DMS114 treated with DMSO at 0.1 percent for 48 hours (cell line): ENCODE data around the gene DNMT3A.
A peak's percentile ranks its signal among the peaks of the same experiment; 100 is the strongest.

Experiments
- DNase-seq: peaks from one replicate; lab custom pipeline; 2025; ENCODE audit not compliant: unreplicated experiment; lab: John Stamatoyannopoulos, UW

The DNMT3A gene

DNA sequence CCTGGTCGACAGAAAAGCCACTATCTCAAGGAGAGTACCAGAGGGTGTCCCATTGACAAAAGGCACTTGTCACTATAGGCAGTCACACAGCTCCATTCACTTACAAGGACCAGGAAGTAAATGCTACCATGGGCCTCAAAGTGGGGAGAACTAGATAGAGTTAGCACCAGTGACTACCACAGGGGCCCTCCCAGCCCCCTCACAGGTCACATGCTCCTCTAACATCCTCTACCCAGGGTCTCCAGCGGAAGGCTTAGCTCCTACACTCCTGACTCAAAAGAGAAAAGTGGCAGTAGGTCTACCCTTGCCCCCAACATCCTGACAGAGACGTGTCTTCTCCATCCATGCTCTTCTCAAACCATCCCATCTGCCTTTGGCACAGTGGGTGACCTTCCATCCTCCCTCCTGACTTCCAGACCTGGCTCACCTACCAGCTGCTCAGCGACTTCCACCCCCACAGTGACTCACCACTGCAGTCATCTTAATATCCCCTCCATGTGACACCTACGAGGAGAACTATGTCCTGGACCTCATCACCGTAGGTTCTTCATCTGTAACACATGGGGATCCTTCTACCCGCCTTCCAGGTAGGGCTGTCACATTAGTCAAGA, 5.6 kb upstream of the DNMT3A start:
- no peak for DNase-seq

DNA sequence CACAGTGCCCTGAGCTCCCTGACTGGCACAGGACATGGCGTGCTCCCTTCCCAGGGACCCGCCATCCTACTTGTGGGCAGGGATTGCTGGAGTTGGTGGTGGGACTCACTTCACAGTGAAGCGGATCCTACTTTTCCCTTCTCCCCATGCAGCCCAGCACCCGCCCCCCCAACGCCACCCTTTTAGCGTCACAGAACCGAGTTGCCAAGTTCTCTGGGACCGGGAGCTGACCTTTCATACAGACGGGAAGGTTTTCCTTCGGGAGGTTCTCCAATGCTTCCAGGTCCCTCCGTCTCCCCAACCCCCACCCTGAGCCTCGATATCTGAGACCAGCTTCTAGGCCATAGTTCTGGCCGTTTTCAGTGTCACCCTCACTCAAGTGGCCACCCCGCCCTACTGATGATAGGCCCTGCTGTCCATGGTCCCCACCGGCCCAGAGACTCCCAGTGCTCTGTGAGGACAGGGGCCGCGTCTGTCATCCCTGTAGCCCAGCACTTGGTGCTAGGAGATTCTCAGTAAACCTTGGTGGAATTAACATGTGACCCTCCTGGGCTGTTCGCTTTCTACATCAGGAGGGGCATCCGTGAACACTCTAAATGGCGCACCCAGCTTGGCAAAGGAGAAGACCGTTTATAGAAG, 1.6 kb upstream of the DNMT3A start:
- DNase-seq: no peak

GRCh38 chr2:25342372-25343186, 854 bp upstream of the DNMT3A start:
- peak; percentile 42 for DNase-seq

DNA sequence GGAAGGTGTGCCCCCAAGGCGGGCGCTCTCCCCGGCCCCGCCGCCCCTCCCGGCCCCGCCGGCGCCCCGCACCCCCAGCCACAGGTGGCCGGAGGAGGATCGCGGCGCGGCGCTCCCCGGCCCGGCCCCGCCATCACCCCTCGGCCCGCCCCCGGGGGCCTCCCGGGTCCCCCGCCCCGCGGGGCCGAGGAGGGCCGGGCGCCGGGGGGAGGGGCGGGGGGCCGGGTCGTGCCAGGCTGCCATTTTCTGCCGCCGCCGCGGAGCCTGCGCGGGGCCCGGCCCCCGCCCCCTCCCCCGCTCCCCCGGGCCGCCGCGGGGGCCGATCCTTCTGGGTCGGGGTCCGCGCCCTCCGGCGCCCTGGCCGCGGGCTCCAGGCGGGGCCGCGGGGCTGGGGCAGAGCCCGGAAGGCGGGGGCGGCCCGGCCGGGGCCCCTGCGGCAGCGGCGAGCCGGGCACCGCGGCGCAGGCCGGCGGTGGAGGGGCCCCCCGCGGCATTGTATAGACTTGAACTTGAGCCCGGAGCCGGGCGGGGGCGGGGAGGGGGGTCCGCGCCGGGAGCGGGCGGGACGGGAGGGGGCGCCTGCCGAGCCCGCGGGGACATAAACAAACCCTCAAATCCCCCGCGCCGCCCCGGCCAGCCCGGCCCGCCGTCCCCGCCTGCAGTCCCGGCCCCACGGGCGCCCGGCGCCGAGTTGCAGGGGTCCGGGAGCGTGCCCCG, 556 bp downstream of the DNMT3A start:
- DNase-seq: no peak

DNA sequence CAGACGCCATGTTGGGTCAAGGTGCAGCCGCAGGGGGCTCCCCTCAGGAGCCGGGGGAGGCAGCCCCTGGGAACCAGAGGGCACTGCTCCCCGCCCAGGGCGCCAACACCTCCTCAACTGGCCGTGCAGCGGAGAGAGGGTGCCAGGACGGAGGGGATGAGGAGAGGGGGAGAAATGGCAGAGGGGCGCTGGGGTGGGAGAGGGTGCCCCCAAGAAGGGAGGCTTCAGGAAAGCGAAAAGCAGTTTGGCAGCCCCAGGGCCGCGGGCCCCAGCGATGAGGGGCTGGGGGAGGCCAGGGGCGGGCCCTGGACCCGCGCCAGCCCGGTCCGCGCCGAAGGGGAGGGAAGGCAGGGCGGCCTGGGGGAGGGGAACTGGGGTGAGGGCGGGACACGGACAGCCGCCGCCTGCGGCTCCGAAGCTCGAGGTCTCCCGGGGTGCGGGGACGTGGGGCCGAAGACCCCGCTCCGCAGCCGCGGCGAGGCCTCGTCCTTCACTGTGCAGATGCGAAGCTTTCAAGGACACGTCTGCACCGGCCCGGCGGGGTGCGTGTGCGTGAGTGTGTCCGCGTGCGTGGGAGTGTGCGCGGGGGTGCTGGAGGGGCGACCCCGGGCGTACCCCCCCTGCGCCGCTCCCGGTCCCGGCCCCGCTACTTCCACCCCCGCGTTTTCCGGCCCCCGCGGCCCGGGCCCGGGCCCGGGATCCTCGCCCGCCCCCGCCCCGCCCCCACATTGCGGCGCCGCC, 1.4 kb downstream of the DNMT3A start:
- DNase-seq: no peak

DNA sequence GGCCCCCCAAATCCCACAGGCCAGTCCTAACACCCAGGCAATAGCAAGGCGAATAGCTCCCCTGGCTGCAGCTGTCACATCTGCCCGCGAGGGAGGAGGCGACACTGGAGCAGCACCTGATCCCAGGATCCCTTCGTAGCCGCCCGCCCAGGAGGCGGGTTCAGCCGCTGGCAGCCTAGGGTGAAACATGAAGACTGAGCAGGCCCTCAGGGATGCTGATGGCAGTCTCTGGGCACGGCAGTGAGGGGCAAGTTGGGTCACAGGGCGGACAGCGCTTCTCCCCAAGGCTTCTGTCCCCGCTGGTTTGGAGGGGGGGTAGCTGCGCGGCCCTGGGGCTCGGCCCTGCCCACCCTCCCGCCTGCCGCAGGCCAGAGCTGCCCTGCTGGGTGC, 1.9 kb downstream of the DNMT3A start:
- no peak for DNase-seq

GRCh38 chr2:25339211-25339674, 2.5 kb downstream of the DNMT3A start:
- DNase-seq: no peak

GRCh38 chr2:25338401-25338800, 3.3 kb downstream of the DNMT3A start:
- DNase-seq: no peak

GRCh38 chr2:25337891-25338290, 3.8 kb downstream of the DNMT3A start:
- no peak for DNase-seq

- no peak for DNase-seq
Observed at GRCh38 chr2:25337276-25337675, 4.4 kb downstream of the DNMT3A start.

GRCh38 chr2:25336383-25336841, 5.3 kb downstream of the DNMT3A start:
- DNase-seq: no peak

DNA sequence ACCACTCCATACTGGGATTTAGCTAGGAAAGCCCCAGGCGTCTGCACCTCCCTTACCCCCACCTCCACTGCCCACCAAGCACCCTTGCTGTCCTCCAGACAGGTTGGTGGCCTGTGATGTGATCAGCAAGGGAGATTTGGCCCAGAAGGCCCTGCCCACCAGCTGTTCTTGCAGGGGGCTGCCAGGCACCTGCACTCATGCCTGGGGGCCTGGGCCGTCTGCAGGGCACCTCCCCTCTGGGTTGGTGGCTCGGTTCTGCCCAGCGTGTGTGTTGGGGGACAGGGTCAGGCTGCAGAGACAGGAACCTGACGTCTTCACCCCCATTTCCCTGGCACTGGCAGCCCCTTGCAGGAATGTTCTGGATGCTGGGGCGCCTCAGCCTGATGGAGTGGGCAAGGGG, 5.8 kb downstream of the DNMT3A start:
- no peak for DNase-seq

DNA sequence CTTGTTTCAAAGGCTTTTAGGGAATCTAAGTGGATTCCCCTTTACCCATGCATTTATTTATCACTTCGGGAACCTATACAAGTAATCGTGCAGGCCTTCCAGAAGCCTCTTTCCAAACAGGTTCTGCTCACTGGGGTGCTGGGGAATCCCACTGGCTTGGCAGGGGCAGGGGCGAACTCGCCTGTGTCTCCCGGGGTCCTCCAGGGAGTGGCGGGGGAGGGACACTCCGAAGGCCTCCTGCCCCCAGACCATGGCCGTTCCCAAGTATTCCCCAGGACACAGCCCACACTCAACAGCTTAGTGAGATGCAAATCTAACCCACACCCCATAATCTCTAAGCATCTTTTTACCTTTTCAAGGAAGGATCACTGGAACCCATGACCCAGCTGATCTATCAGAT, 6.5 kb downstream of the DNMT3A start:
- DNase-seq: no peak

DNA sequence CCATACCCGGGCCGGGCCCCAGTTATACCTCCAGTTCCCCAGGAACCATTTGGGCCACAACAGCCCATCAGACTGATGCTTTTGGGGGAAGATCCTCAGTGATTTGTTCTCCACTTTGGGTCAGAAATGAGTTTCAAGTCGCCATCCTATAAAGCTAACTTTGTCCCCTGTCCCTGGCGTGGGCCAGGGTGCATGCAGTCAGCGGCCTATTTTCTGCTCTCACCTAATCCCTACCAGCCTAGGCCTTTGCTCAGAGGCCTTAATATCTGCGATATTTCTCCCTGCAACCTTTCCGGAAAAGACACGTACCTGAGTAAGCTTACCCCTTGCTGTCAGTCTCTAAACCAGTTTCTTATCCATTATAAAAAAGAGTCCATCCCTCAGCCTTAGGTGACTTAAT, 7.2 kb downstream of the DNMT3A start:
- no peak for DNase-seq

DNA sequence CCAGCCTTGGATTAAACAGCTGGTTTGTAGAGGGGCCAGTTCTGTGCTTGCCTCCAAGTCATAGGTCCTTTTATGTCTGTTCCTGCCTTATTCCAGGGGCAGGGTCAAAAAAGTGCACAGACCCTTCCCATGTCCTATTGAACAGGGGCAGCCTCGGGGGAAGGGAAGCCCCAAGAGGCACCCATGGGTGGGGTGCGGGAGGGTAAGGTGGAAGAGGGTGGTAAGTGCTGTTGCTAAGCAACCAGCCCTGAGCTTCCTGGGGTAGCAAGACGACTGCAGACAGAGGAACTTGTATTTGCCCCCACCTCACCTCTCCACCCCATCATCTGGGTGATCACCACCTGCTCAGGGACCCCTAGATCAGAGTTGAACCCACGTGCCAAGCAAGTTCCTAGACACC, 7.7 kb downstream of the DNMT3A start:
- DNase-seq: no peak

GRCh38 chr2:25332571-25332970, 9.2 kb downstream of the DNMT3A start:
- no peak for DNase-seq

- DNase-seq: no peak
Observed at GRCh38 chr2:25331686-25332365, 9.9 kb downstream of the DNMT3A start.

DNA sequence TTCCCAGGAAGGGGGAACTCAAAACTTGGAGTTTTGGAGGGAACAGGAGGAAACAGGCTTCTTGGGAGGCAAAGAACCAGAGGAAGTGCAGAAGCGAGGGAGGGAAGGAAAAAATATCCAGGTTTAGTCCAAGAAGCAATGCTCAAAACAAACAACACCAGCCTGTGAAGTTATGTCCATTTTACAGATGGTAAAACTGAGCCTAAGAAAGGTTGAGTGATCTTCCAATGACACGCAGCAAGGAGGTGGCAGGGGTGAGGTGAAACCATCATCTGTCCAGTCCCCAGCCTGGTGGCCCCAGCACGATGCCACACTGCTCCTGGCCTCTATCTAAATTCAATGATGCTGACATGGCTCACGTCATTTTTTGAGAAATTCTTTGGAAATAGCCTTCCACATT, 10.8 kb downstream of the DNMT3A start:
- no peak for DNase-seq

- DNase-seq: no peak
Observed at GRCh38 chr2:25330273-25330672, 11.5 kb downstream of the DNMT3A start.
